OCI-LY1 (cell line): ENCODE measurements around the gene LIN7C.

Experiments
- H2AFZ ChIP-seq: fragments of 200-600 bp; sonication (generic), shearing (Covaris generic); 2 replicates; pipeline ENCODE4 v1.6.0; 2014; ENCODE audit warnings: antibody characterized with exemption, mild to moderate bottlenecking, low read length
- H3F3A ChIP-seq: fragments of 200-600 bp; sonication (generic), shearing (Covaris generic); 2 replicates; pipeline ENCODE4 v1.6.0; 2014; ENCODE audit warnings: mild to moderate bottlenecking, antibody characterized with exemption, low read length, moderate library complexity; ENCODE audit not compliant: insufficient read depth
- H3K27ac ChIP-seq: fragments of 200-600 bp; sonication (generic); 2 replicates; pipeline ENCODE4 v1.5.1; 2014; ENCODE audit warnings: low read length, mixed run types, mild to moderate bottlenecking, low read depth; ENCODE audit not compliant: poor library complexity, severe bottlenecking
- H3K27me3 ChIP-seq: fragments of 200-600 bp; sonication (generic); 2 replicates; pipeline ENCODE4 v1.6.0; 2014; ENCODE audit warnings: antibody characterized with exemption, mild to moderate bottlenecking, low read length, moderate library complexity; ENCODE audit not compliant: insufficient read depth
- H3K36me3 ChIP-seq: fragments of 200-600 bp; sonication (generic); 2 replicates; pipeline ENCODE4 v1.6.1; 2014; ENCODE audit warnings: mild to moderate bottlenecking, antibody characterized with exemption, low read length, moderate library complexity, mixed read lengths; ENCODE audit not compliant: insufficient read depth
- H3K4me1 ChIP-seq: fragments of 200-600 bp; sonication (generic); 2 replicates; pipeline ENCODE4 v1.5.1; 2014; ENCODE audit warnings: mild to moderate bottlenecking, low read length, moderate library complexity; ENCODE audit not compliant: insufficient read depth, severe bottlenecking
- H3K4me2 ChIP-seq: fragments of 200-600 bp; sonication (generic), shearing (Covaris generic); 2 replicates; pipeline ENCODE4 v1.6.1; 2014; ENCODE audit warnings: low read length
- H3K4me3 ChIP-seq: fragments of 200-600 bp; sonication (generic); 2 replicates; pipeline ENCODE4 v1.5.1; 2014; ENCODE audit warnings: low read length, low read depth, mild to moderate bottlenecking, mixed read lengths; ENCODE audit not compliant: poor library complexity, severe bottlenecking
- H3K79me2 ChIP-seq: fragments of 200-600 bp; shearing (Covaris generic); 2 replicates; pipeline ENCODE4 v1.6.1; 2016; ENCODE audit warnings: mixed run types, low read length, mixed read lengths; ENCODE audit not compliant: insufficient read depth
- H3K9ac ChIP-seq: fragments of 200-600 bp; sonication (generic), shearing (Covaris generic); 2 replicates; pipeline ENCODE4 v1.6.1; 2014; ENCODE audit warnings: mild to moderate bottlenecking, low read length, mixed read lengths
- H3K9me2 ChIP-seq: fragments of 200-600 bp; sonication (generic), shearing (Covaris generic); 2 replicates; pipeline ENCODE4 v1.6.1; 2014; ENCODE audit warnings: low read depth, mild to moderate bottlenecking, low read length, mixed read lengths
- H3K9me3 ChIP-seq: fragments of 200-600 bp; shearing (Covaris generic); 2 replicates; pipeline ENCODE4 v1.6.1; 2014; ENCODE audit warnings: low read length, mixed read lengths
- H4K20me1 ChIP-seq: fragments of 200-600 bp; sonication (generic), shearing (Covaris generic); 2 replicates; pipeline ENCODE4 v1.6.0; 2016; ENCODE audit warnings: mild to moderate bottlenecking, low read length; ENCODE audit not compliant: insufficient read depth
- EZH2 ChIP-seq: fragments of 200-600 bp; sonication (generic), shearing (Covaris generic); IDR thresholded peaks from 2 replicates; pipeline ENCODE4 v1.8.0; 2017; ENCODE audit warnings: borderline replicate concordance, mixed run types, mild to moderate bottlenecking, antibody characterized with exemption, low read length, moderate library complexity, mixed read lengths
- TF ChIP-seq, protein P1 (sequence below): fragments of 200-600 bp; sonication (generic), shearing (Covaris generic); IDR thresholded peaks from 2 replicates; pipeline ENCODE4 v1.5.1; 2017; ENCODE audit warnings: mild to moderate bottlenecking, antibody characterized with exemption, low read length, moderate library complexity, mixed read lengths

LIN7C gene

DNA sequence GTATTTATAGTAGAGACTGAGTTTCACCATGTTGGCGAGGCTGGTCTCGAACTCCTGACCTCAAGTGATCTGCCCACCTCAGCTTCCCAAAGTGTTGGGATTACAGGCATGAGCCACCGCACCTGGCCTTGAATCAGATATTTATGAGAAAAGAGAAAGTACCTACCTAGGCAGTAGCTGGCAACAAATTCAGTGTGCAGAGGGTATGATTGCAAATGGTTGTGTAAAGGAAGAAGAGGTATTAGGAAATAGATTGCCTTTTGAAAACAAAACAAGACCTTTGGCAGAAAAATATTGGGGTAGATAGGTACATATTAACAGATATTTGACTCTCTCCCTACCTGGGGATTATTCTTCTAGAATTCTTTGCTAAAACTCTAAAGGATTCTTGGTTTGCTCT lies 38.5 kb upstream of the LIN7C start:
- H3K36me3 ChIP-seq: no peaks in the 10 kb centered on the region
- no peak overlapping the region for H3K4me2 ChIP-seq
- H3K4me1 ChIP-seq: no peaks in the 10 kb centered on the region
- H3F3A ChIP-seq: no peaks in the 10 kb centered on the region
- no peak overlapping the region for H2AFZ ChIP-seq
- H3K27me3 ChIP-seq: no peaks in the 10 kb centered on the region
- no peaks in the 10 kb centered on the region for H3K9me3 ChIP-seq
- TF ChIP-seq, protein P1, sequence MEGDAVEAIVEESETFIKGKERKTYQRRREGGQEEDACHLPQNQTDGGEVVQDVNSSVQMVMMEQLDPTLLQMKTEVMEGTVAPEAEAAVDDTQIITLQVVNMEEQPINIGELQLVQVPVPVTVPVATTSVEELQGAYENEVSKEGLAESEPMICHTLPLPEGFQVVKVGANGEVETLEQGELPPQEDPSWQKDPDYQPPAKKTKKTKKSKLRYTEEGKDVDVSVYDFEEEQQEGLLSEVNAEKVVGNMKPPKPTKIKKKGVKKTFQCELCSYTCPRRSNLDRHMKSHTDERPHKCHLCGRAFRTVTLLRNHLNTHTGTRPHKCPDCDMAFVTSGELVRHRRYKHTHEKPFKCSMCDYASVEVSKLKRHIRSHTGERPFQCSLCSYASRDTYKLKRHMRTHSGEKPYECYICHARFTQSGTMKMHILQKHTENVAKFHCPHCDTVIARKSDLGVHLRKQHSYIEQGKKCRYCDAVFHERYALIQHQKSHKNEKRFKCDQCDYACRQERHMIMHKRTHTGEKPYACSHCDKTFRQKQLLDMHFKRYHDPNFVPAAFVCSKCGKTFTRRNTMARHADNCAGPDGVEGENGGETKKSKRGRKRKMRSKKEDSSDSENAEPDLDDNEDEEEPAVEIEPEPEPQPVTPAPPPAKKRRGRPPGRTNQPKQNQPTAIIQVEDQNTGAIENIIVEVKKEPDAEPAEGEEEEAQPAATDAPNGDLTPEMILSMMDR: no peak
- no peak for TF ChIP-seq EZH2
- H3K9me2 ChIP-seq: no peaks in the 10 kb centered on the region
- H3K4me3 ChIP-seq: no peak overlapping the region
- no peaks in the 10 kb centered on the region for H4K20me1 ChIP-seq
- no peak overlapping the region for H3K27ac ChIP-seq
- no peaks in the 10 kb centered on the region for H3K79me2 ChIP-seq
- no peak overlapping the region for H3K9ac ChIP-seq

DNA sequence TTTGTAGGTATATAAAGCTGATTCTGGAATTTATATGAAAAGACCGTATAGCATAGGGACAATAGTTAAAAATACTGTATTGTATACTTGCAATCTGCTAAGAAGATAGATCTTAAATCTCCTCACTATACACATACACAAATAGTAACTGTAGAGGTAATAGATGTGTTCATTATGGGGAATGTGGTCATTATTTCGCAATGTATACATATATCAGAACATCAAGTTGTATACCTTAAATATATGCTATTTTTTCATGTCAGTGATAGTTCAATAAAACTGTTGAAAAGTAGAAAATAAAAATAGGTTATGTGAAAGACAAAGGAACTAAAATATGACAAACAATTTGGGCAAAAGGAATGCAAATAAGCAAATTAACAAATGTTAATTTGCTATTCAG lies 35.2 kb upstream of the LIN7C start:
- TF ChIP-seq, protein P1: no peak
- TF ChIP-seq EZH2: no peak

DNA sequence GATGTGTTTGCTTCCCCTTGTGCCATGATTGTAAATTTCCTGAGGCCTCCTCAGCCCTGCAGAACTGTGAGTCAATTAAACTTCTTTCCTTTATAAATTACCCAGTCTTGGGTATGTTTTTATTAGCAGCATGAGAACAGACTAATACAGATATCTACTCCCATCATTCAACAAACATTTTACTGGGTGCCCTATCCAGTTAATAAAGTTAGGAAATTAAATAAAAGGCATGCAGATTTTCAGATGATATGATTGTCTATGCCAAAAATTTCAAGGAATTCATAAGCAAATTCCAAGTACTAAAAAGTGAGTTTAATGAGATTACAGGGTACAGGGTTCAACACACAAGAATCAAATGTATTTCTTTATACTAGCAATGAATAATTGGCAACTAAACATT lies 33.5 kb upstream of the LIN7C start:
- no peak overlapping the region for H3K4me3 ChIP-seq
- no peaks in the 10 kb centered on the region for H3K27me3 ChIP-seq
- no peak overlapping the region for H3K4me2 ChIP-seq
- no peak overlapping the region for H3K9ac ChIP-seq
- TF ChIP-seq EZH2: no peak
- TF ChIP-seq, protein P1: no peak
- no peaks in the 10 kb centered on the region for H3K79me2 ChIP-seq
- no peak overlapping the region for H3K27ac ChIP-seq
- H3K4me1 ChIP-seq: no peaks in the 10 kb centered on the region
- H3K9me2 ChIP-seq: no peaks in the 10 kb centered on the region
- no peaks in the 10 kb centered on the region for H3F3A ChIP-seq
- no peaks in the 10 kb centered on the region for H4K20me1 ChIP-seq
- no peaks in the 10 kb centered on the region for H3K36me3 ChIP-seq
- no peak overlapping the region for H2AFZ ChIP-seq
- no peaks in the 10 kb centered on the region for H3K9me3 ChIP-seq

More for the DNA sequence above, 35.2 kb upstream of the LIN7C start:
- H3K9ac ChIP-seq: no peak overlapping the region
- no peaks in the 10 kb centered on the region for H3F3A ChIP-seq
- H2AFZ ChIP-seq: no peak overlapping the region
- no peaks in the 10 kb centered on the region for H3K79me2 ChIP-seq
- no peak overlapping the region for H3K27ac ChIP-seq
- H3K36me3 ChIP-seq: no peaks in the 10 kb centered on the region
- H3K4me3 ChIP-seq: no peak overlapping the region
- H3K9me3 ChIP-seq: no peaks in the 10 kb centered on the region
- no peak overlapping the region for H3K4me2 ChIP-seq
- no peaks in the 10 kb centered on the region for H4K20me1 ChIP-seq
- H3K9me2 ChIP-seq: no peaks in the 10 kb centered on the region
- H3K27me3 ChIP-seq: no peaks in the 10 kb centered on the region
- H3K4me1 ChIP-seq: no peaks in the 10 kb centered on the region
